BJ (cell line): ENCODE results near the gene LRBA. TPM values are rescaled to one million over a fixed set of nuclear protein-coding genes. Genes with fewer than 3 reads are reported as not detected.

Source experiments
- CTCF ChIA-PET: fragments of 350-600 bp; formaldehyde crosslinking; extraction: SDS; loops from one replicate; lab custom pipeline; 2021; ENCODE audit warnings: antibody characterized with exemption, inconsistent platforms; lab: Yijun Ruan, JAX
- POLR2A ChIA-PET: fragments of 300-600 bp; sonication (Branson Sonifier 250); formaldehyde crosslinking; extraction: SDS; loops from one replicate; lab custom pipeline; 2021; ENCODE audit warnings: antibody characterized with exemption; lab: Charles Lee
- DNase-seq: peaks from one replicate; pipeline ENCODE4 v3.0.0-alpha.2; 2011; ENCODE audit warnings: low read depth
- H3K27me3 ChIP-seq: 2 replicates; pipeline ENCODE4 v1.6.0; 2011; ENCODE audit warnings: low read length; ENCODE audit not compliant: control insufficient read depth, insufficient read depth
- H3K36me3 ChIP-seq: 2 replicates; pipeline ENCODE4 v1.5.1; 2011; ENCODE audit warnings: low read length; ENCODE audit not compliant: control insufficient read depth, insufficient read depth
- H3K4me3 ChIP-seq: 2 replicates; pipeline ENCODE4 v1.5.1; 2011; ENCODE audit warnings: low read depth, mild to moderate bottlenecking, control low read depth, low read length
- CTCF ChIP-seq: IDR thresholded peaks from 2 replicates; pipeline ENCODE4 v1.5.1; 2011; ENCODE audit warnings: low read depth, mild to moderate bottlenecking, control low read depth, inconsistent platforms, low read length, moderate library complexity; ENCODE audit not compliant: insufficient read depth
- polyA plus RNA-seq: library from polyadenylated mRNA; depleted of rRNA; stranded (reverse); fragments of >200 nt; gene quantifications from 2 replicates; pipeline ENCODE4 v1.2.3, GENCODE V29; 2011

LRBA gene
- polyA plus RNA-seq, 1 experiment: 8.2 TPM

DNA sequence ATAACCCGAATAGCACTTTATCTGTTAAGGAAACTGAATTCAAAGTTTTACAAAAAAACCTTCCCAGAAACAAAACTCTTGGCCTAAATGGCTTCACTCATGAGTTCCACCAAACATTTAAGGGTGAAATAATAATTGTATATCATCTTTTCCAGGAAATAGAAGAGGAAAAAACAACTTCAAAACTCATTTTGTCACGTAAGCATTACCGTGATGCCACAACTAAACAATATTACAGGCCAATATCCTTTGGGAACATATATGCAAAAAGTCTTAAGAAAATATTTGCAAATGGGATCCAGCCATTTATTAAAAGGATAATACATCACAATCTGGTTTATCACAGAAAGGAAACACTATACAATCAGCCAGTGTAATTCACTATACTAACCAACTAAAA lies 563.2 kb downstream of the LRBA start:
- CTCF ChIA-PET: no interaction called here
- H3K4me3 ChIP-seq: no peak overlapping the region

DNA sequence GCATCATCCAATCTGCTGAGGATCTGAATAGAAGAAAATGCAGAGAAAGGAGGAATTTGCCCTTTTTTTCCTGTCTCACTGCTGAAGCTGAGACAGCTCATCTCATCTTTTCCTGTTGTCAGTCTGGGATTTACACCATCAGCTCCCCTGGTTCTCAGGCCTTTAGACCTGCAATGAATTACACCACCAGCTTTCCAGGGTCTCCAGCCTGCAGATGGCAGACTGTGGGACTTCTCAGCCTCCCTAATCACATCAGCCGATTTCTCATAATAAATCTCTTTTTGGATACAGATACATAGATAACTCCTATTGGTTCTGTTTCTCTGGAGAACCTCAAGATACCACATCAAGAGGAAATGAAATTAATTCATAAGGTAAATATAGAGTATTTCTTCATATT lies 567.7 kb downstream of the LRBA start:
- H3K27me3 ChIP-seq: no peaks in the 10 kb centered on the region
- no peak overlapping the region for H3K4me3 ChIP-seq
- ChIA-PET CTCF (no interaction called here), POLR2A (no interaction called here)
- no peak for DNase-seq
- no peaks in the 10 kb centered on the region for H3K36me3 ChIP-seq
- no peak for TF ChIP-seq CTCF

More for the DNA sequence above, 563.2 kb downstream of the LRBA start:
- POLR2A ChIA-PET: no interaction called here
- Histone ChIP-seq H3K36me3 (no peaks in the 10 kb centered on the region), H3K27me3 (no peaks in the 10 kb centered on the region)
- no peak for TF ChIP-seq CTCF
- no peak for DNase-seq

DNA sequence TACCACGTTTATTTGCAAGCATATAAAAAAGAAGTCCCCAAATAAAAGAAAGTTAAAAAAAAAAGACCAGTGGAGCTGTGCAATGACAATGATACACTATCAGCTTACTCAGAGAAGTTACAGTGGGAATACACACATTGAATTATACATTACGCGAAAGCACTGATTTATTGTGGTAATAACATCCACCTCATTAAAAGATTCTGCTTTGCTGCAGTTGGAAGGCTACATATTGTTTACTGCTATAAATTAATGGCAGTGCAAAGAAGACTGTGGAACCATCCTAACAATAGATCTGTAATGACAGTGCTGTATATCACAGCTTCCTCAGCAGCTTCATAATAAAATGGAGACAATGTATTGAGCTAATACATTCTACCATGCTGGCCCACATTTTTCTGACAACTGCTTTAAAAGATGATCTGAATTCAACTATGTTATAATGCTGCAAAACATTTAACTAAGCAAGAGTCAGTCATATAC lies 575.6 kb downstream of the LRBA start:
- H3K27me3 ChIP-seq: no peaks in the 10 kb centered on the region
- CTCF ChIA-PET: no interaction called here
- no peaks in the 10 kb centered on the region for H3K36me3 ChIP-seq
- POLR2A ChIA-PET: no interaction called here
- no peak overlapping the region for H3K4me3 ChIP-seq
- TF ChIP-seq CTCF: no peak
- DNase-seq: no peak

GRCh38 chr4:150436598-150437370 lies 578.3 kb downstream of the LRBA start:
- ChIA-PET POLR2A (no interaction called here), CTCF (no interaction called here)
- DNase-seq: no peak

GRCh38 chr4:150431221-150431620 lies 583.9 kb downstream of the LRBA start:
- CTCF ChIA-PET: no interaction called here

More at GRCh38 chr4:150436598-150437370, 578.3 kb downstream of the LRBA start:
- TF ChIP-seq CTCF: no peak
- no peaks in the 10 kb centered on the region for H3K36me3 ChIP-seq
- no peaks in the 10 kb centered on the region for H3K27me3 ChIP-seq
- H3K4me3 ChIP-seq: no peak overlapping the region

More at GRCh38 chr4:150431221-150431620, 583.9 kb downstream of the LRBA start:
- POLR2A ChIA-PET: no interaction called here
- H3K36me3 ChIP-seq: no peaks in the 10 kb centered on the region
- no peak for DNase-seq
- no peaks in the 10 kb centered on the region for H3K27me3 ChIP-seq
- TF ChIP-seq CTCF: no peak
- H3K4me3 ChIP-seq: no peak overlapping the region
